NCI-H2107 (cell line): Measurements from ENCODE around the gene OR10S1.
"Not testable (repeated sequence)": the region's sequence is repeated elsewhere in the genome, so short reads cannot be mapped to it uniquely, and the experiment has no call there.

Source experiments
- DNase-seq: peaks from one replicate; lab custom pipeline; 2025; lab: John Stamatoyannopoulos, UW

The OR10S1 gene

DNA sequence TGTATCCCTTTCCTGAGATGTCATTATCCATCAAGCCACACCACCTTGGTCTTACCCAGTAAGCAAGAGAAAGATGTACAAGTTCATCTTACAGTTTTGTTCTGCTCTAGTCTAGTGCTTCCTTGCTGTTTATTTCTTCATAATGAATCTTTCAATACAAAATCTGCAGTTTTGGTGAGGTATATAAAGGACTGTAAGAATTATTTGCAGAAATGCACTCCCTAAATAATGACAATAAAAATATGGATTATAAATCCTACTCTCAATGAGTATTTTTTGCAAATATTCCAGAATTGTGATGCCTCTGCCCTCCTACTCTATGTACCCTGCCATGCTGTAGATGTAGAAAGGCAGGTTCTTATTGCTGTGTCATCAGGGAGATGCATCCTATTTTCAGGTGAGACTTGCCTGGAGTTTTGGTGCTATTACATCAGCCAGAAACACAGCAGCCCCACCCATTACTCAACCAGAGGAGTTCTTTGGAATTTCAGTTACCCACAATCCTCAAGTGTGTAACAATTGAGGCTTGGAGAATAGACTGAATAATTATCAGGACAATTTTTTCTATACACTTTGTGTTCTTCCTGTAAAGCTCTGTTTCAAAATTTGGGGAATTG, at the start of gene OR10S1:
OR10S1 (minus strand) TSS at position 51 of the 617 bp plus-strand sequence. CDS start 117 bp downstream, outside the sequence.
- DNase-seq = no peak

DNA sequence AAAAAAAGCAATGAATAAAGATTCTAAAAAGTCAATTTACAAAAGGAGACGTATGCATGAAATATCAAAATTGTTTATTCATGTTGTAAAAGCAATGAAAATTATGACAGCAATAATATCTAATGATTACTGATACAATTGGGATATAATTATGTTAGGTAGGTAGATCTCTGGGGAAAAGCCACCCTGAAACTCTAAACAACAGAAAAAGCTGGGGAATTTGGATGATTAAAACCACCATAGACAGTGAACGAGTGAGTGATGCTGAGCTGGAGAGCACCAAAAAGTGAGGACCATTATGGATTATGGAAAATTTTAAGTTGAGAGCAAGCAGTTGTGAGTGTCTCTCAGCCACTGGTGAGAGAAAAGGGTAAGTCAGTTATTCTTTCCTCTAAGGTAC, 48.9 kb upstream of the OR10S1 start, which contains the start of gene OR10G8:
OR10G8 (plus strand) TSS at position 301 of the 400 bp plus-strand sequence. CDS start 2,825 bp downstream, outside the sequence.
- no peak for DNase-seq

DNA sequence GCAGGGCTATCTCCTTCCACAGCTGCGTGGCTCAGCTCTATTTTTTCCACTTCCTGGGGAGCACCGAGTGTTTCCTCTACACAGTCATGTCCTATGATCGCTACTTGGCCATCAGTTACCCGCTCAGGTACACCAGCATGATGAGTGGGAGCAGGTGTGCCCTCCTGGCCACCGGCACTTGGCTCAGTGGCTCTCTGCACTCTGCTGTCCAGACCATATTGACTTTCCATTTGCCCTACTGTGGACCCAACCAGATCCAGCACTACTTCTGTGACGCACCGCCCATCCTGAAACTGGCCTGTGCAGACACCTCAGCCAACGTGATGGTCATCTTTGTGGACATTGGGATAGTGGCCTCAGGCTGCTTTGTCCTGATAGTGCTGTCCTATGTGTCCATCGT, 38.3 kb upstream of the OR10S1 start:
- not testable (repeated sequence) for DNase-seq

DNA sequence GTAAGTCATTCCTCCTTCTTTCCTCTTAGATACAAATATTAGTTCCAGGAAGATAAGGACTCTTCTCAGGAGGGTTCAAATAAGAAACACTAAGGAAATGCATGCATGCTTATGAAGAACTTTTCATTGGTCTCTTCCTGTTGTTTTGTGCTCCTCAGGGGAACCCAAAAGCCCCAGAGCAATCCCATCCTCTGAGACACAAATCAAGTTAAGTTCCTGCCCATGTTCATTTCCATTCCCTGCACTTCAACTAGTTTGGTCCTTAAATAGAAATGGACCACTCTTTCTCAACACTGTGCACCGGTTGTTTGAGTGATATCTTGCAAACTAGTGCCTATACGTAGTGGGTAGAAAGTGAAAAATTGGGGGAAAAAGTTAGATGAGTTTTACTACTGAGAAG, 35.1 kb upstream of the OR10S1 start, which contains the start of gene OR10G4:
OR10G4 (plus strand) TSS at position 301 of the 400 bp plus-strand sequence. CDS start 2,578 bp downstream, outside the sequence.
- DNase-seq = no peak

DNA sequence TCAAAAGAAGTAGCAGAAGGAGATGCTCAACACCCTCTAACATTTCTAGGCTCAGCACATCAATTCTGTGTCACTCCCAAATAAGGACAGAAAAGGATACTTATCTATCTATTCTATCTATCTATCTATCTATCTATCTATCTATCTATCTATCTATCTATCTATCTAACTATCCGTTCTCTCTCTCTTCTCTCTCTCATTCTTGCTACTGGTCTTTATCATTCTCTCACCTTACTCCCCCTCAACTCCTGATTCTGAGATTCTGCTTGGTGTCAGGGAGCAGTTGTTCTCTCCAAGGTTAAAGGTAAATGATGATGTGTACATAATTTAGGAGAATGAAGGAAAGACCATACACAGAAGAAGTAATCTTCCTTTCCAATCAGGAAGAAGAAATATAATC, 17.5 kb upstream of the OR10S1 start, which contains the start of gene OR10G6:
OR10G6 (minus strand) TSS at position 43 of the 400 bp plus-strand sequence; CDS start at position 43, 0 bp downstream.
- no peak for DNase-seq

DNA sequence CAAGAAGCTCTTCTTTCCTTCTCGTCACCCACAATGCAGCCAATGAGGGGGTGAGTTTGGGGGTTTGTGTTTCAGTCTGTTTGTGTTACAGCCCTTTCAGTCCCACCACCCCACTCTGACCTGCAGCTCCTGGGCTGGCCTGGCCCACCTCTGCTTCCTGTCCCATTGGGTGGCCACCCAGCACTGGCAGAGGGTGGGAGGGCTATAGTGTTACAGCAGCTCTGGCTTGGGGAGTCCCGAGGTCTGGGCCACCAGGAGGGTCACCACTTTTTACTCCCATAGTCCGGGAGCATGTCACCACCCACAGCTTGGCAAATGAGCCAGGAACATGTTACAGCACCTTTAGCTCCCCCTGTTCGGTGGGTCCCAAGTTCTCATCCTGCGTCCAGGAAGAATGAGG, 1.7 kb upstream of the OR10S1 start:
- DNase-seq = no peak

DNA sequence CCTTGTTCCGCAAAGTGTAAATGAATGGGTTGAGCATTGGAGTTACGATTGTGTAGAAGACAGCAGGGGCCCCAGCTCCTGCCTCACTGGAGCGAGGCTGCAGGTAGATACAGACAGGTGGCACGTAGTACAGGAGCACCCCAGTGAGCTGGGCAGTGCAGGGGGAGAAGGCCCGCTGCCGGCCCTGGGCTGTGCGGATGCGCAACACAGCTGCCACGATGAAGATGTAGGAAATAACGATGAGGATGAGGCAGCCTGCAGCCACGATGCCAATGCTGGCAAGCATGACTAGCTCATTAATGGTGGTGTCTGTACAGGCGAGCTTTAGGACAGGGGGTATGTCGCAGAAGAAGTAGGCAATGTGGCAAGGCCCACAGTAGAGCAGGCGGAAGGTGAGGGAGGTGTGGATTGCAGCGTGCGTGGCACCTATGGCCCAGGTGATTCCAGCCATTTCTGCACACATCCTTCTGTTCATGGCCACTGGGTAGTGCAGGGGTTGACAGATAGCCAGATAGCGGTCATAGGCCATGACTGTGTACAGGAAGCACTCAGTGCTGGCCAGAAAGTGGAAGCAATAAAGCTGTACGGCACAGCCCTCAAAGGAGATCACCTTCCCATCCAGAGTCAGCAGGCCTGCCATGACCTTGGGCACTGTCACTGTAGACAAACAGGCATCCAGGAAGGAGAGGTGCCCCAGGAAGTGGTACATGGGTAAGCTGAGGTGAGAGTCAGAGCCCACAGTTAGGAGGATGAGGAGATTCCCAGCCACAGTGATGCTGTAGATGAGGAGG, 616 bp downstream of the OR10S1 start:
- no peak for DNase-seq

DNA sequence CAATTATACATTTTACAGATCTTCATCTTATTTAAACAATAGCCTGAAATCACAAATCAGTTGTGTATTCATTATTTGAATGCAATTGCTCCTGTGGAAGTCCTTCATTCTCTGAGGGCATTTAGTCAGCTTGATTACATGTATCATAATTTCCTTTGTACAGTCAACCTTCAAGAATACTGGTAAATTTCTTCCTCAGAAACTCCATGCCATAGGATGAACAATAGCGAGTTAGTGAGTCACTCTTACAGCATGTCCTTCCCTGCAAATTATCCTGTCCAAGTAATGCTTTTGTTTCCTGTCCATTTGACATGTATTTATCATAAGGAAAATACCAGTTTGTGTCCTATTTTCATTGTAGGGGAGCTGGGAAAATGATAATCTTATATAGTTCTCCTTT, 3.8 kb downstream of the OR10S1 start:
- DNase-seq = no peak

- DNase-seq = no peak
Measured at GRCh38 chr11:123956752-123957151, 20.8 kb downstream of the OR10S1 start.

- DNase-seq = no peak
Measured at GRCh38 chr11:123945132-123945531, 32.4 kb downstream of the OR10S1 start.

DNA sequence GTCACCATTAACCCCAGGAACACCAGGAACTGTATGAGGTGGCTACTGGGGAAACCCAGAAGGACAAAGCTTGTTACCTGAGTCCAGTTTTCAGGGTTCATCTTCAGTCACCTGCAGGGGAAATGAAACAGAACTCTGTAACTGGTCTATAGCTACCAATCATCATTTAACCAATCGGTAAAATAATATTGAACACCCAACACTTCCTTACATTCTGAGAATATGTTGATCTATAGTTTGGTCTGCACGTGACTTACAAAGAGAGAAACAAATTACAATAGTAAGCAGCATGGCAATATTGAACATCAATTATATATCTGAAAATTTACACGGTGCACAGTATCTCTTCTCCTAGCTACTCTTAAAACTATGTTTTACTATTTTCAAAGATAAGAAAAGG, 33.8 kb downstream of the OR10S1 start, which contains the start of gene OR6T1:
OR6T1 (minus strand) TSS at position 101 of the 400 bp plus-strand sequence; CDS start at position 101, 0 bp downstream.
- DNase-seq = no peak

- DNase-seq = no peak
Measured at GRCh38 chr11:123942413-123942812, 35.2 kb downstream of the OR10S1 start.

DNA sequence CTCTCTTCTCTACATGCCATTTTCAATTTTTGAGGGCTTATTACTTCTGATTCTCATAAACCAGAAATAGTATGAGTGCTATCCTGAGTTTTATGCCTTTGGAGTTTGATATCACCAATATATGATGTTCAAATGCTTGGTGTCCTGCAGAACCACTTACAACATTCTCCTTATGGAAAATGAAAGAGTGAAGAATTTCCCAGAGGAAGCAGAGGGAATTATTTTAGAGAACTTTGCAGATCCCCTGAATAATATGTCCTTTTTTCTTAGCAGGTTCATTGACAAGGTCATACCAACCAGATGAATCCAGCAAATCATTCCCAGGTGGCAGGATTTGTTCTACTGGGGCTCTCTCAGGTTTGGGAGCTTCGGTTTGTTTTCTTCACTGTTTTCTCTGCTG, 38.3 kb downstream of the OR10S1 start, which contains the start of gene OR4D5:
OR4D5 (plus strand) TSS at position 301 of the 400 bp plus-strand sequence; CDS start at position 301, 0 bp downstream.
- DNase-seq = no peak
